GM12801 (cell line): ENCODE results near the gene KCNT1.

ENCODE experiments used
- CTCF ChIP-seq: IDR thresholded peaks from one replicate; pipeline ENCODE4 v1.5.1; 2011; ENCODE audit warnings: control low read depth; ENCODE audit not compliant: insufficient read length; ENCODE audit errors: extremely low read depth

Gene KCNT1

GRCh38 chr9:135701959-135702721 lies at the start of gene KCNT1:
KCNT1 (plus strand) TSS chr9:135702185; CDS start chr9:135702259, 74 bp downstream.
- no peak for TF ChIP-seq CTCF

- no peak for TF ChIP-seq CTCF
Measured at GRCh38 chr9:135655317-135655716, 46.7 kb upstream of the KCNT1 start.

GRCh38 chr9:135657416-135657815 lies 44.6 kb upstream of the KCNT1 start:
- TF ChIP-seq CTCF, result no peak

- TF ChIP-seq CTCF, result no peak
Measured at GRCh38 chr9:135659252-135659651, 42.7 kb upstream of the KCNT1 start.

GRCh38 chr9:135660407-135660806 lies 41.6 kb upstream of the KCNT1 start:
- TF ChIP-seq CTCF, result no peak

GRCh38 chr9:135661816-135662560 lies 40.0 kb upstream of the KCNT1 start:
- TF ChIP-seq CTCF, result no peak

- TF ChIP-seq CTCF, result no peak
Measured at GRCh38 chr9:135662758-135663450, 39.1 kb upstream of the KCNT1 start, which contains the start of gene LCN9. LCN9 (plus strand) TSS chr9:135663309; CDS start chr9:135663322, 13 bp downstream.
